Jurkat, Clone E6-1 (cell line): ENCODE measurements around the gene PLEKHS1. TPM values are rescaled to one million over a fixed set of nuclear protein-coding genes. Genes with fewer than 3 reads are reported as not detected.
A peak's percentile ranks its signal among the peaks of the same experiment; 100 is the strongest.

Source experiments
- DNase-seq: peaks from one replicate; pipeline ENCODE4 v3.0.0-alpha.2; 2011; ENCODE audit warnings: low read depth, low spot score
- H3K4me3 ChIP-seq: 2 replicates; pipeline ENCODE4 v1.5.1; 2011; ENCODE audit warnings: mild to moderate bottlenecking, low read length, control low read depth, moderate library complexity
- polyA plus RNA-seq: library from polyadenylated mRNA; unstranded; fragments of >200 nt; gene quantifications from one replicate; pipeline ENCODE4 v1.2.1, GENCODE V29; 2012; ENCODE audit warnings: missing spikeins; ENCODE audit not compliant: insufficient read length, insufficient read depth

Gene PLEKHS1
- polyA plus RNA-seq = not detected

DNA sequence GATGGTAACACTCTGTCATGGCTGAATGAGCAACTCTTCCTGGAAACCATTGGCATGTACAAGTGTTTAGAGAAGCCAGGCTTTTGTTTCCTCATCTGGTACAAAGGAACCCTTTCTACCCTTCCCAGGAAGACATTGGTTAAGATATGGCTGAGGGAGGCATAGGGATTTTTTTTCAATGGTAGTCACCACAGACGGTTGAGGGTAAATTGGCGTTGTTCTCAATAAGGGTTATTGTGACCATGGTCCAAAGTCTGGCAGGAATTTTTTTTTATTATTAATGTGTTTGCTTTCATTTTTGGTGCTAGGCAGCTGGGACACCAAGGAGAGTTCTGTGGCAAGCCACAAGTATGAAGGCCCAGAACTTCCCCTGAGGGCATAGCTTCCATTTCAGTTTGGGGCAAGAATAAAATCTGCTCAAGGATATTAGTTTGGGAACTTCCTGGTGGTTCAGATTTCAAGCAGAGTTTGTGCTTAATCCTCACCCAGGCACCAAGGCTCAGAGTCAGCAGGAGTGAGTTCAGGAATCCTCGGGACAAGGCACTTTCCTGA, at the start of gene PLEKHS1:
Gene PLEKHS1 (plus strand): TSS at position 502 of the 552 bp plus-strand sequence. CDS start 3,596 bp downstream, outside the sequence.
- H3K4me3 ChIP-seq = no peak within 1 kb of the TSS
- DNase-seq = no peak

DNA sequence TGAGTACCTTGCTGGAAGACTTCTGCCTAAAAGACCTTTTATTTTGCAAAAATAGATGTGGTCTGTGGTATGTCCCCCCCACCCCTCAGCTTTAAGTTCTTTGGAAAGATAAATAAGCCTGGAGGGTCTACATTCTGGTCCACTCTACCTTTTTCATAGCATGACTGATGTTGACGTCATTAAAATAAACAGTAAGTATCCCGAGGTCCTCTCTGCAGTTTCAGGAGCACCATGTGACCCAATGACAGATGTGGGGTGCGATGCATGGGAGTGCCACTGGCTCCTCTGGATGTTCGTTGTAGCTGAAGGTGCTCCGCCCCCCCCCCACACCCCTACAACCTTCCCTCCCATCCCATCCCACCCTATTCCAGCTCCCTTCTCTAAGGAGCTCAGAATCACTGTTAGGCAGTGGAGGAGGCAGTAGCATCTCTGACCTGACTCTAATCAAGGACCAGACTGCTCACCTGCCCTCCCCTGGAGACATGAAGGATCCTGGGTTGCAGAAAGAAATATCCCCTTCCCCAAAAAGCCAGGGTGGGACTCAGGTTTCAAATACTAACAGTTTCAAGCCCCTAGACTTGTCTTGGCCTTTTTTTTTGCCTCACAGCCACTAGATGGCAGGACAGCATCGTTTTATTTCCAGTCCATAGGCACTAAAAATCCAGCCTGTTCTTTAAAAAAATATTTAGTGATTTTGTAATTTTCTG, 46.7 kb upstream of the PLEKHS1 start:
- DNase-seq = no peak
- no peak overlapping the region for H3K4me3 ChIP-seq

DNA sequence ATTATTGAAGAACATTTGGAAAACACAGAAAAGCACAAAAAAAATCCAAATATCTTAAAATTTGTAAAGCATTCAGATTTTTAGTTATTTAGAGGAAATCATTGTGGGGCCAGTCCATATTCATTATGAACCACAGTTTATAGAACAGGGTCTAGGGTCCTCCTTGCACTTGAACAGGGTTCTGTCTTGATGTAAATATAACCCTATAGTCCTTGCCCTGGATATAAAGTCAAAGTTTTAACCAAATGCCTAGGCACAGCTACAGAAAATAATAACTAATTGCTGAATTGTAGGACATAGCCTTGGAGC, 46.2 kb upstream of the PLEKHS1 start:
- no peak for DNase-seq
- no peak overlapping the region for H3K4me3 ChIP-seq

DNA sequence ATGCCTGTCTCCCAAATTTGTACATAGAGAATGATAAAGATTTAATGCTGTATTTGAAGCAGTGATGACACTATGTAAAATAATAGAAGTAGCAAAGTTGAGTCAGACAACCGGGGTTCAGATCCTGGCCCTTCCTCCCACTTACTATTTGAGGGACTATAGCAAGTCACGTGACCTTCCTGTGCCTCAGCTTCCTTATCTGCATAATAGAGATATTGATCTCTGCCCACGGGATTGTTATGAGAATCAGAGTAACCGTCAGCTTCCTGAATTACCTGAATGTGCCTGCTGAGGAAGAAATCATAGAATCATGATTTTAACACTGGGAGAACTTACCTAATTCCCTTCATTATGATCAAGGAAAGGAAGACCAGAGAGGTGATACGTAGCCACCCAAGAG, 44.9 kb upstream of the PLEKHS1 start:
- no peak overlapping the region for H3K4me3 ChIP-seq
- DNase-seq = no peak

DNA sequence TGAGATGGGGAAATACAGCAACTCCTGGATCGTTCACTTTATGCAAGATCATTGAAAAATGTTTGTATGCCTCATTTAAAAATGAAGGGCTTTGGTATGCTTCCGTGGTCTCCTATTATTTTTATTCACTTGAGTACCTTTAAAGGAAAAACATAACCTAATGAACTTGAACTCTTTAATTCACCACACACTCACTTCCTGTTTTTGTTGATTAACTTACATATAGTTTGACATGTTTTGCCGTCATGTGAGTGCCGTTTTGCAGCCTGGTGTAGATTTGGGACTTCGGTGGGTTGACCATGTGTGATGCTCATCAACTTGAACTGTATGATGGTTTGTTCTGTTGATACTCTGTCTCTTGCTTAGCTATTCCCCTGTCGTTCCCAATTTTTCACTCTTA, 42.8 kb upstream of the PLEKHS1 start:
- no peak overlapping the region for H3K4me3 ChIP-seq
- DNase-seq = no peak

DNA sequence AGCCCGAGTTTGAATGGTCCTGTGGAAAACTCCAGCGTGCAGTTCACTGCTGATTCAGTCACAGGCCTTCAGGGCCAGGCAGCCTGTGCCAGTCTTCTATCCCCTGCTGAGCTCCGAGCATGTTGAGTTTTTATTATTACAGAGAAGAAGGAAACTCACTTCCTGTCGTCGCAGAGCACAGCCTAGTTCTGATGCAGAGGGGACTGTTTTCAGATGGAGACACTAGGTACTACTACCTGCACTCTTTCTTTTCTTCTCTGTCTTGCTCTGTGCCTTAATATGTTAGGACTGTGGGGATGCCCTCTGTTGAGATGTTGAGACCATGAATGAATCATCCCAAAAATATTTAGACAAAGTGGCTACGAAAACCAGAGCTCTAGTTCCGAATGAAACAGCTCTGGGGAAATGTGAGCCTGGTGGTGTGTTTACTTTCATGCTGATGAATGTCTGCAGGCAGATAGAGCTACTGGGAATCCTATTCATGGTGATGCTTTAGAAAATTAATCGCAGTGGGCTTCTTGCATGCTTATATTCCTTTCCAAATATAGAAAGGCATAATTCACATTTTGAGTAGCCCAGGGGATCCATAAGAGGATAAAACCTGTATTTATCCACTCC, 42.2 kb upstream of the PLEKHS1 start:
- DNase-seq = no peak
- no peak overlapping the region for H3K4me3 ChIP-seq

DNA sequence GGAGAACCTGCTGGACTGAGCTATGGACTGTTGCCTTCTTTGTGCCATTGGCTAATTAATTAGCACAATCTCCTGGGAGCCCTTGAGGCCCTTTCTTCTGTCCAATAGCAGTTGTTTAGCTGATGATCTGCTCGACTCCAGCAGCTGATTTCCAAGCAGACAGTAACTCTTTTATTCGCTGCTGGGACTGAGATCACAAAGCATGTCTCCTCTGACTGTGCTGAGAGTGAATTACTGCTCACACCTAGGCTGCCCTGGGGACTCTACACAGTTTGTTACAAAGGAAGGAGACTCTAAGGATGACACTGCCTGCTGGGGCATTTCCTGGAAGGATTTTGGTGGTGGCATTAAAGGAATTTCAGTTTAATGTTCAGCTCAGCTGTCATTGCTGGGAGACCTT, 40.3 kb upstream of the PLEKHS1 start:
- H3K4me3 ChIP-seq = no peak overlapping the region
- DNase-seq = no peak

DNA sequence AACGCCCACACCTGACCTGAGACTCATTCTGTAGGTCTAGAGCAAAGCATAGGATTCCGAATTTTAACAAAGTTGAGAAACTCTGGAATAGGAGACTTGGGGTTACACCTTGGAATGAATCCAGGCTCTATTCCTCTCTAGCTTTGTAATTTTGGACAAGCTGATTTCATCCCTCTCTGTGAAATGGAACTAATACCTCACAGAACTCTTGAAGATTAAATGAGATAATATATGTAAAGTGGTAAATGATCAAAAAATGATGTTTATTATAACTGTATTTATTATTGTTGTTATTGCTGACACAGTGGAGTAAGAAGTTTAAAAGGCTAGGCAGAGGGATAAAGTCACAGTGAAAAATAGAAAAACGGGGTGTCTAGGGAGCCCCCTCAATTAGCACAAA, 39.5 kb upstream of the PLEKHS1 start:
- no peak for DNase-seq
- H3K4me3 ChIP-seq = no peak overlapping the region

DNA sequence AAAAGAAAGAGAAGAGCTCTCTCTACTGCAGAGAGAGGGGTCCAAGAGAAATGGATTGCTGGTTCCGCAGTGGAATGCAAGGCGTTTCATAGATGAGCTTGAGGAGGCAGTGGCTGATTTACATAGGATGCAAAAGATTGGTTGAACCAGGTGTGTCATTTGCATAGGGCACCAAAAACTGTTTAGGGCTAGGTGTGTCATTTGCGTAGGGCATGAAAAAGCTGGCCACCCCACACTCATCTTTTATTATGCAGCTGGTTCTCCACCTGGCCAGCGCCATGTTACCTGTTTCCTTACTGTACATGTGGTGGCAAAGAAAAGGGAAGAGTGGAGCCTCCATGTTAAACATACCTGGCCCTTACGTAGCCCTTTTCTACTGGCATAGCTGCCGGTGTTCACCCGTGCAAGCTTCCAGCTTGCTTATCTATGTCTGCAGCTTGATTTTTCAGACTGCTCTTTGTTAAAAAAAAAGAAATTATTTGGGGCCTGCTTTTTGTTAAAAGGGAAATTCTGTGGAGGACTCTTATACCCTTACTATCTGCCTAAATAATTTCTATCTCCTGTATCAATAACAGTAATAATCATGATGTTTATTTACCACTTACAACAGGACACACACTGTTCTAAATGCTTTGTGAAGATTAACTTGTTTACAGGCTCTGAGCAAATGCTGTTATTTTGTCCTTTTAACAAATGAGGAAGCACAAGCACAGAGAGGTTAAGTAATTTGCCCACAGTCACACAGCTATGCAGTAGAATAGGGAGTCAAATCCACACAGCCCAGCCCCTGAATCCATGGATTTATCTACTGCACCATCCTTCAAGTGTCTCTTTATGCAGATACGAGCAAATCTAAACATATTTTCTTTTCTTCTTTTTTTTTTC, 38.5 kb upstream of the PLEKHS1 start:
- H3K4me3 ChIP-seq = no peak overlapping the region
- no peak for DNase-seq

DNA sequence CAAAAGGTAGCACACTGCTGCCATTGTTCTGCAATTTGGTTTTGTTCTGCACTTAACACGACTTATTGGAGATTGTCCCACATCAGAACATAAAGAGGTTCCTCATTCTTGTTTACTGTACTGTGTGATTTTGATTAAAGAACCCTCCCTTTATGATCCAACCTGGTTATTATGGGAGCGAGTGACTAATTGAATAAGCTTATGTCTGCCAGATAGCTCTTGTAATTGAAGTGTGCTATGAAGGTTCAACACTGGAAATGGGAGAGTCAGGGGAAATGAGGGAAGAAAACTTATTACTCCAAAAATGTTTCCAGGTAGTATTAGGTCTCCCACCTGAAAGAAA, 37.9 kb upstream of the PLEKHS1 start:
- DNase-seq = no peak
- H3K4me3 ChIP-seq = no peak overlapping the region

DNA sequence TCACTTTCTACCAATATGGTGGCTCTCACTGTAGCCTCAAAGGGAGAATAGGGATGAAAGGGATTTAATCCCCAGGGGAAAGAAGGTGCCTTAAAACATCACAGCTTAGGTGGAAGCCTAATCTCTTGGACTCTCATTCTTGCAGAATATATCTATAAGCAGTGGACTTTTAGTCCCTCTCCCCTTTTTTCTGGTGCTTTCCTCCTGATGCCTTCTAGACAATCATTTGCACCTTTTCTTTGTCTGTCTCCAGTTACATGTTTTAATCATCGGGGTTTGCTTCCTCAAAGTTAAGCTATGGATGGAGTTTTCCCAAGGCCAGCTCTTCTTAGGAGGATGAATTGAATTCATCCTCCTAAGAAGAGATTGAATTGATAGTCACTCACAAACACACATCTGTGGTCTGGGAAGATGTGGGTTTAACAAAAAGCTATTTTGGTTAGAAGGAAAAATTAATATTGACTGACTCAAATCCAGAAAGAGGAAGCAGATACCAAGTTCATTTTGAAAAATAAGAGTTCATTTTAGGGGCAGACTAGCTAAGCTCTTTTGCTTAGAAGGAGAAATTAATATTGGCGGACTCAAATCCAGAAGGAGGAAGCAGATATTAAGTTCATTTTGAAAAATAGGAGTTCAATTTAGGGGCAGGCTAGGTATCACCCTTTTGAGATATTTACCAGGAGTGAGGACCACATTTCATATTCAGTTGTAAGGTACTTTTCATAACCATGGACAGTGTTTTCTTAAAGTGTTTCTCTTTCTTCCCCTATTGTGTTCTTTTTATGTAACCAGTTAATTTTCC, 35.2 kb upstream of the PLEKHS1 start:
- no peak for DNase-seq
- H3K4me3 ChIP-seq = no peak overlapping the region

DNA sequence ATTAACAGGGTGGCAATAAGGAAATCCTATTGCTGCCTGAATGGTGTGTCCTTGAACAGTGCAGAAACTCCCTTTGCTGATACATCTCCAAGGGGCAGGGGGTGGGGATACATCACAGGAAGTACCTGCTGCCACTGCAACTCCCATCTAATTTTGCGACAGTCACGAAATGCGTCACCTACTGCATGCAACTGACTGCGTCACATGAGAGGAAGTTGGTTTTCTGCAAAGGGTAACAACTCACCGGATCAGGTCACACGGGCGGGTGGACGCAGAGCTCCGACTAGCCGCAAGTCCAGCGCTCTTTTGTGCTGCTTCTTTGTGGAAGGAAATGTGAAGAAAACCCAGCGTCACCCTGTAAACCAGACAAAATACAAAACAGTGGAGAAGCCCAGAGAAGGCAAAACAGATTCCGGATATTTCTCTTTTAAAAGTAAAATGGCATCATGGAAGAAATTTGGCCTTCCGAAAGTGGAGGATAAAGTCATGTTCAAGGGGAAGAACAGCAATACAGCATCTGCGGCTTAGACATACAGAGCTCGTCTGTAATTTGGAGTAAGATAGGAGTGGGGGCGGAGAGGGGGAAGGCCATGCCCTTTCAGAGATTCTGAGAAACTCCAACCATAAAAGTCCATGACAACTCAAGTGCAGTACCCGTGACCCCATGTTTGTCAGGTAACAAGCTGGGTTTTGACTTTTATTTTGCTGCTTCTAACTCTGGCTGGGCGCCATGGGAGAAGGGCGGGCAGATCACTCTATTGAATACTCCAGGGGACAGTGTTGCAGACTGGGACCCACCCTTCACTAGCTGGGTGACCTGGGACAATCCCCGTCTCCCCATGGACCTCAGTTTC, 32.3 kb upstream of the PLEKHS1 start:
- no peak overlapping the region for H3K4me3 ChIP-seq
- DNase-seq = no peak

DNA sequence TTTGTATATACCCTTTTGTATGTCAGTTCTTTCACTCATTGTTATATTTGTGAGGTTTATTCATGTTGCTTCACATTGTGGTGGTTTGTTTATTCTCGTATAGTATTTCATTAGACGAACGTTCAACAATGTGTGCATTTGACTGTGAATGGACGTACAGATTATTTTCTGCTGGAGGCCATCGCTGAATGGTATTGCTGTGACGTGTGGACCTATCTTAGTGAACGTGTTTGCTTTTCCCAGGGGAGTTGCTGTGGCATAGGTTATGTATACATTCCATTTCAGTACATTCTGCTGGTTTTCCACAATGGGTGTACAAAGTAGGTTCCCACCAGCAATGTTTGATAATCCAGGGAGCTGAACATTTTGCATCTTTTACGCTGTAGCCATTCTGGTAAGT, 31.1 kb upstream of the PLEKHS1 start:
- no peak overlapping the region for H3K4me3 ChIP-seq
- DNase-seq = no peak

DNA sequence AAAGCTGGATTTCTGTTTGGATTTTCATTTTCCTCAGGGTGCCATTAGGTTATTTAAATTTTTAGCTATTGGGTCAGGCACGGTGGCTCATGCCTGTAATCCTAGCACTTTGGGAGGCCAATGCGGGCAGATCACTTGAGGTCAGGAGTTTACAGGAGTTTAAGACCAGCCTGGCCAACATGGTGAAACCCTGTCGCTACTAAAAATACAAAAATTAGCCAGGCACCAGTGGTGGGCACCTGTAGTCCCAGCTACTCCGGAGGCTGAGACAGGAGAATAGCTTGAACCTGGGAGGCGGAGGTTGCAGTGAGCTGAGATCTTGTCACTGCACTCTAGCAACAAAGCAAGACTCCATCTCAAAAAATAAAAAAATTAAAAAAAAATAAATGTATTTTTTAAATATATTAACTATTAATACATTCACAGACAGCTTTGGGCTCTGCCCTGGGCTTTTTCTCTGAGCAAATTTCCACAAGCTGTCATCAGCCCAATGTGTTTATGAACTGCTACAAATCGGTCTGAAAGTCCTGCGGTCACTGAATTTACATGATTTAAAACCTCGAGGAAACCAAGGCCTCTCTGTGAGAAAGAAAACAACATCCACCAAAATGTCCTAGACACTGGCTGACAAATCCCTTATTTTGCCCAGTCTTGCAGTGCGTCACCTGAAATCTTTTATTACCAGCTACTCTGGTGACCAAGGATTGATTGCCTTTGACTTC, 19.2 kb upstream of the PLEKHS1 start:
- no peak for DNase-seq
- no peak overlapping the region for H3K4me3 ChIP-seq

DNA sequence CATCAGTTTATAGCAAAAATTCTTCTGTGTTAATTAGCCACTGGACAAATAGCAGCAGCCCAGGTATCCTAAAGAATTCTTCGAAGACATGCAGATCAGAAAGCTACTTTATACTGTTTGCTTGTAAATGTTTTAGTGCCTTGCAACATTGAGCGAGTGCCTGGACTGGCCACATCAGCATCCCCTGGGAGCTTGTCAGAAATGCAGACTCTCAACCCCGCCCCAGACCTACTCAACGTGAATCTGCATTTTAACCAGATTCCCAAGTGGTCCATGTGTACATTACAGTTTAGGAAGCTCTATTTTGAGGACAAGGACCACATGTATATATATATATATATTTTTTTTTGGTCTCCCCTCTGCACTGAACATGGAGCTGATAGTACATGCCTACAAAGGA, 18.5 kb upstream of the PLEKHS1 start:
- no peak overlapping the region for H3K4me3 ChIP-seq
- DNase-seq = no peak

DNA sequence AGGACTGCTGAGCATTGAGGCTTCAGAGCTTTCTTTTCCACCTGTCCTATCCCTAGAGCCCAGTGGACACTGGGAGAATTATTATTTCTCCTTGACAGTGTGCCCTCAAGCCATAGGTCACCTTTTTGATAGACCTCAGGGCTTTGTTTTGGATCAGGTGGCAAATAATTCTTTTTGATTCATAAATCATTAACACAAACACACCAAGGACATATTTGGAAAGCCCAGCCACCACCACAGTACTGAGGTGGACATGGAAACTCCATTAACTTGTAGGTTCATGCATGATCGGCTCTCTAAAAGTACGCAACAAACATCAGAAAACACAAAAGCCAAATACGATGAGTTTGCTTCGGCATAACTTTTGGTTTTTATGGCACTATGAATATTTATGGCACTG, 17.8 kb upstream of the PLEKHS1 start:
- H3K4me3 ChIP-seq = no peak overlapping the region
- DNase-seq = no peak

DNA sequence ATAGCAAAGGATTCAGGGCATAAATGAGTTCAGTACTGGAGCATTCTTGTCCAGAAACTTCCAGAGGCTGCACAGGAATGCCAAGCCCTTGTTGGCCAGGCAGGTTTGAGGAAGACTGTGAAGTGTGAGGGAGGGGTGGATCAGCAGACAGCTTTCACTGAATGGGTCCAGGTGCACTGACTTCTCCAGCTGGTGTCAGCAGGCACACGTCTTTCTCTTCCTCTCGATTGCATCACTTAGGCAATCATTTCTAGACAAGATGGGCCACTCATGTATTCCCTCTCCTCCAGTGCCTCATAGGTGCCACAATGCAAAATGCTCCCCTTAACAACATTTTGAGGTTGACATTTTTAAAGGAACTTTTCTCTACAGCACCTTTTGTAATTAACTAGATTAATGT, 15.6 kb upstream of the PLEKHS1 start:
- DNase-seq = peak; percentile 7
- no peak overlapping the region for H3K4me3 ChIP-seq

DNA sequence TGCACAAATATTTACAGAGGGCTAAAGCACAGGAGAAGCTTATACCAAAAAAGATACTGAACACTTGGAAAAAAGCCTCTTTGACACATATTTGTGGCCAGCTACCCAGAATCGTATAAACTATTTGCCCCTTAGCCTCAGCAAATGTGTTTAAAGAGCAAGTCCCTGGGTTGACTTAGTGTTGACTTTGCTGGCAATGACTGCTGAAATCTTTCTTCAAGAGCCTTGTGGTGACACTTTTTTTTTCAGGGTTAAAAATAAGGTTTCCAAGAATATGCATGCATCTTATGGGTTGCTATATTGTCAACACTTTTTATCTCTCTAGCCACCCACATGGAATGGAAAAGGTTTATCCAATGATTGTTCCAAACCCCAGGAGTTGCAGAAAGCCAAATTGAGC, 14.9 kb upstream of the PLEKHS1 start:
- H3K4me3 ChIP-seq = no peak overlapping the region
- no peak for DNase-seq
